Fibroblast of mammary gland (primary cell): ENCODE measurements around the gene CDA.
A peak's percentile ranks its signal among the peaks of the same experiment; 100 is the strongest.
"Not testable (repeated sequence)": the region's sequence is repeated elsewhere in the genome, so short reads cannot be mapped to it uniquely, and the experiment has no call there.

Experiments used
- DNase-seq: peaks from one replicate; pipeline ENCODE4 v3.0.0-alpha.2; 2010; ENCODE audit warnings: low read depth
- H3K4me3 ChIP-seq: 2 replicates; pipeline ENCODE4 v1.5.1; 2011; ENCODE audit warnings: low read depth, mild to moderate bottlenecking, low read length, moderate library complexity; ENCODE audit not compliant: control insufficient read depth
- TF ChIP-seq, protein P1 (sequence below): conservative IDR thresholded peaks from 2 replicates; pipeline ENCODE4 v1.5.1; 2011; ENCODE audit warnings: low read depth, low read length, inconsistent platforms; ENCODE audit not compliant: control insufficient read depth, insufficient read depth

Gene CDA

DNA sequence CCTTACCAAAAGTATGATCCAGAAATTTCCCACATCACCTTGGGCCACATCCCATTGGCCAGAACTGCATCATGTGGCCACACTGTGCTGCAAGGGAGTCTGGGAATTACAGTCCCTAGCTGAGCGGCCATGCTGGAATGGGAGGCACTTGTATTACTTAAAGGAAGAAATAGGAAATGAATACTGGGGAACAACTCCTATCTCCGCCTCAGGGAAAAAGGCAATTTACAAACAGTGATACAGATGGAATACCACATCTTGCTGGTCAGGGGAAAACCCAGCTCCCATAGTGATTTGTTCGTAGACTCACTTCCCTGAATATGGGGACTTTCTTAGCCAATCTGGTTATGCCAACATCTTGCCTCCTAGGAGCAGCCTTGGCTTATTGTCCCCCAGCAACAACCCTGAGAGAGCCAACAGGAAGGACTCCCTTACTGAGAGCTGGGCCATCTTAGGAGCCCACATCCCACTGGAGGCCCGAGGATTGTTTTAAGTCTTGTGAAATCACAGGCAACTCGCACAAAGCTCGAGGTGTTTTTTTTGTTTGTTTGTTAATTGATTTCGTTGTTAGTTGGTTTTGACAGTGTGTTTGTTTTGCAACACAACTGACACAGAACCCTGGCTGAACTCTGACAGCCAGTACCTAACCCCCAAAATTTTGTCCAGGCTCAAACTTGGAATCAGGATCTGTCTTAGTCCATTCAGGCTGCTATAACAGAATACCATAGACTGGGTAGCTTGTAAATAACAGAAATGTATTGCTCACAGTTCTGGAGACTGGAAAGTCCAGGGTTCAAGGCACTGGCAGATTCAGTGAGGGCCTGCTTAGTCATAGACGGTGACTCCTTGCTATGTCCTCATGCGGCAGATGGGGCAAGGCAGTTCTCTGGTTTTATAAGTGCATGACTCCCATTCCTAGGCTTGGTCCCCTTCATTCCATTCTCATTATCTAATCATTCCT is 14.9 kb downstream of the CDA start:
- H3K4me3 ChIP-seq = no peak overlapping the region
- TF ChIP-seq, protein P1, sequence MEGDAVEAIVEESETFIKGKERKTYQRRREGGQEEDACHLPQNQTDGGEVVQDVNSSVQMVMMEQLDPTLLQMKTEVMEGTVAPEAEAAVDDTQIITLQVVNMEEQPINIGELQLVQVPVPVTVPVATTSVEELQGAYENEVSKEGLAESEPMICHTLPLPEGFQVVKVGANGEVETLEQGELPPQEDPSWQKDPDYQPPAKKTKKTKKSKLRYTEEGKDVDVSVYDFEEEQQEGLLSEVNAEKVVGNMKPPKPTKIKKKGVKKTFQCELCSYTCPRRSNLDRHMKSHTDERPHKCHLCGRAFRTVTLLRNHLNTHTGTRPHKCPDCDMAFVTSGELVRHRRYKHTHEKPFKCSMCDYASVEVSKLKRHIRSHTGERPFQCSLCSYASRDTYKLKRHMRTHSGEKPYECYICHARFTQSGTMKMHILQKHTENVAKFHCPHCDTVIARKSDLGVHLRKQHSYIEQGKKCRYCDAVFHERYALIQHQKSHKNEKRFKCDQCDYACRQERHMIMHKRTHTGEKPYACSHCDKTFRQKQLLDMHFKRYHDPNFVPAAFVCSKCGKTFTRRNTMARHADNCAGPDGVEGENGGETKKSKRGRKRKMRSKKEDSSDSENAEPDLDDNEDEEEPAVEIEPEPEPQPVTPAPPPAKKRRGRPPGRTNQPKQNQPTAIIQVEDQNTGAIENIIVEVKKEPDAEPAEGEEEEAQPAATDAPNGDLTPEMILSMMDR = no peak
- DNase-seq = peak; percentile 96

DNA sequence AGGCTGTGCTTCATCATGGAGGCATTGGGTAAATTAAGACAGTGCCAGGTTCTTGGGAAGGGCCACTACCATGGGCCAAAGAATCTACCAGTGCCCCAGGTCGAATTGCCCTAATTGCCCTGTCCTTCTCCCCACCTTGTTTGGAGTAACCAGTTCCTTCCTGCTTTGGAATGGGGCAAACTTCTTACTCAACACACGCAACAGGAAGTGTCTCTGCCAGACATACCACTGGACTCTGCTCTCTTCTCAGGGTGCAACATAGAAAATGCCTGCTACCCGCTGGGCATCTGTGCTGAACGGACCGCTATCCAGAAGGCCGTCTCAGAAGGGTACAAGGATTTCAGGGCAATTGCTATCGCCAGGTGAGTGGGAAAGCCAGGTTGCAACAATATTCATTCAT is 15.8 kb downstream of the CDA start:
- no peak overlapping the region for H3K4me3 ChIP-seq
- TF ChIP-seq, protein P1 = no peak
- DNase-seq = no peak

DNA sequence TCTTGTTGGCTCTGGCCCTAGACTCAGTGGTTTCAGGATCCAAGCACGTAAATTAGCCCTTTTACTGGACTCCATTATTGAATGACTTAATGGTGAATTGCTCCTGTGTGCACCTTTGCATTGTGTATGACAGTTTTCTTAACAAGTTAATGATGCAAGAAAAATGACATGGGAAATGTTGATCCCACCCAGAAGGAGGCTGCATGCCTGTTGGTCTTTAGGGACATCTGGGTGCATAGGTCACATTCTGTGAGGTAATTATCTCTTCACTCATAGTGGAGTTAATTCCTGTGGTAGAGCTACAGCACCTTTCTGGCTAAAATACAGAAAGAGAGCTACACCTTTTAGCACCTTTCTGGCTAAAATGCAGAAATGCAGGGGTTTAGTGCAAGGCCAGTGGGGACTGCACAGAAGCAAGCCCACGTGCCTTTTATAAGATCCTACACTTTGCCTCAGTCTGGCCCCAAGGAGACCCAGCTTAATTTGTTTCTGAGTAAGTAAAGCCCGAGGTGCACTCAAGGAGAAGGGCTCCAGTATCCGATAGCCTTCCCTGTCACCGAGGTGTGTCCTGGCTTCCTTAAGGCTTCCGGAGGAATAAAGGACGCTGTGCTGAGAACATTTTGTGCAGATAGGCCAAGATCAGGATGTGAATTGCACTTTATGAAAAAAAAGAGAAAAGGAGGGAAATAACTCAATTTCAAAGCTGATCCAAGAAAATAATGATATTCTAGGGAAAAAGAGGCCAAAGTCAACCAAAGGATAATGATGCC is 18.1 kb downstream of the CDA start:
- H3K4me3 ChIP-seq, DNase-seq: not testable (repeated sequence)

DNA sequence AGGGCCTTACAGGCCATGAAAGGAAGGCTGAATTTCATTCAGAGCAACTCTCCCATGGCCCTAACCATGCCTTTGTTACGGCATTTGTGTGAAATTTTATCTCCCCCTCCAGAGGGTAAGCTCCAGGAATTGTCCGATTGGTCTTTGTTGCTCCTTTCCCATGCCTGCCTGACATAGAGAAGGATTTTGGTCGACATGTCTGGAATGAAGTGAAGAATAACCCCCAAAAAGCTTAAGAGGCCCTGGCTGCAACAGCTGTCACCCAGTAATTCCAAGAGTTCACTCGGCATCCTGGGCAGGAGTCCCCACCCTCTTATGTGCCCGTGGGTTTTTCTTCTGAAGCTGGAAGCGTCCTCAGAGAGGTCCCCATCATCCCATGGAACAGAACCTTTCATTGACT is 20.6 kb downstream of the CDA start:
- TF ChIP-seq, protein P1 = no peak
- DNase-seq = no peak
- H3K4me3 ChIP-seq = no peak overlapping the region

DNA sequence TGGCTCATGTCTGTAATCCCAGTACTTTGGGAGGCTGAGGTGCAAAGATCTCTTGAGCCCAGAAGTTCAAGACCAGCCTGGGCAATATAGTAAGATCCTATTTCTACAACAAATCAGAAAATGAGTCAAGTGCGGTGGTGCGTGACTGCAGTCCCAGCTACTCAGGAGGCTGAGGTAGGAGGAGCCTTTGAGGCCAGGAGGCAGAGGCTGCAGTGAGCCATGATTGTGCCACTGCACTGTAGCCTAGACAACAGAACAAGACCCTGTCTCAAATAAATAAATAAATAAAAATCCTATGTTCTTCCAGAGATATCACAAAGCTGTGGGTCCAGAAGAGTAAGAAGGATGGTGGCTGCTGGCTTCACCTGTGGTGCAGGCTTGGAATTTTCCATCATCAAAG is 22.1 kb downstream of the CDA start:
- no peak for DNase-seq
- no peak overlapping the region for H3K4me3 ChIP-seq
- TF ChIP-seq, protein P1 = no peak

DNA sequence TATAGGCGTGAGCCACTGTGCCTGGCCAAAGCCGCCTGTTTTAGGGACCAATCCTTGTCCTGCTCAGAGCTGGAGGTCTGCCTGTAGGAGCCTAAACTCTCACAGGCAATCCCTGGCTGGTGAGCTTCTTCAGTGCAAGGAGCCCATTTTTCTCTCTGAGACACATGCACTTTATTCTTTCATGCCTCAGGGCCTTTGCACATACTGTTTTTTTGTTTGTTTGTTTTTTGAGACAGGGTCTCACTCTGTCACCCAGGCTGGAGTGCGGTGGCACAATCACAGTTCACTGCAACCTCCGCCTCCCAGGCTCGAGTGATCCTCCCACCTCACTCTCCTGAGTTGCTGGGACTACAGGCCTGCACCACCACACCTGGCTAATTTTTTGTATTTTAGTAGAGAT is 22.8 kb downstream of the CDA start:
- TF ChIP-seq, protein P1 = no peak
- H3K4me3 ChIP-seq = no peak overlapping the region
- DNase-seq = no peak

DNA sequence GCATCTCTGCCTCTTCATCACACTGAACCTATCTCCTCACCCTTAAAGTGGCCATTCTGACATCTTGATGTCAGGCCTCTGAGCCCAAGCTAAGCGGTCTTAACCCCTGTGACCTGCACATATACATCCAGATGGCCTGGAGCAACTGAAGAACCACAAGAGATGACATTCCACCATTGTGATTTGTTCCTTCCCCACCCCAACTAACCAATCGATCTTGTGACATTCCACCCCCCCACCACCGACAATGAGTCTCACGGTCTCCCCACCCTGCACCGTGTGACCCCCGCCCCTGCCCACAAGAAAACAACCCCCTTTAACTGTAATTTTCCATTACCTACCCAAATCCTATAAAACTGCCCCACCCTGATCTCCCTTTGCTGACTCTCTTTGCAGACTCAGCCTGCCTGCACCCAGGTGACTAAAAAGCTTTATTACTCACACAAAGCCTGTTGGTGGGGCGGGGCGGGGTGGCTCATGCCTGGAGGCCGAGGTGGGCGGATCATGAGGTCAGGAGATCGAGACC is 23.4 kb downstream of the CDA start:
- H3K4me3 ChIP-seq = no peak overlapping the region
- TF ChIP-seq, protein P1 = no peak
- peak; percentile 42 for DNase-seq
